Muscle of arm (tissue), 12 donors: ENCODE results near the gene PRDM4. TPM values are rescaled to one million over a fixed set of nuclear protein-coding genes. Genes with fewer than 3 reads are reported as not detected.
A peak's percentile ranks its signal among the peaks of the same experiment; 100 is the strongest.
"Not testable (repeated sequence)": the region's sequence is repeated elsewhere in the genome, so short reads cannot be mapped to it uniquely, and the experiment has no call there.

ENCODE experiments used
- DNase-seq: peaks from one replicate; pipeline ENCODE4 v3.0.0-alpha.2; 2013
- polyA plus RNA-seq, 12 donors: library from polyadenylated mRNA; unstranded; fragments of 120-200 nt; gene quantifications; one replicate each; pipeline ENCODE4 v1.2.1, GENCODE V29; 2013; ENCODE audit not compliant: insufficient read length in 12 of 12

Gene PRDM4
- polyA plus RNA-seq, 12 donors, result 16.2 to 25.8 (median 19.2) TPM; not detected in 1

DNA sequence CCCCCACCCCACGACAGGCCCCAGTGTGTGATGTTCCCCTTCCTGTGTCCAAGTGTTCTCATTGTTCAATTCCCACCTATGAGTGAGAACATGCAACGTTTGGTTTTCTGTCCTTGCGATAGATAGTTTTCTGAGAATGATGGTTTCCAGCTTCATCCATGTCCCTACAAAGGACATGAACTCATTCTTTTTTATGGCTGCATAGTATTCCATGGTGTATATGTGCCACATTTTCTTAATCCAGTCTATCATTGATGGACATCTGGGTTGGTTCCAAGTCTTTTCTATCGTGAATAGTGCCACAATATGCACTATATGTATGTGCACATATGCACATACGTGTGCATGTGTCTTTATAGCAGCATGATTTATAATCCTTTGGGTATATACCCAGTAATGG, 55.4 kb downstream of the PRDM4 start:
- not testable (repeated sequence) for DNase-seq

DNA sequence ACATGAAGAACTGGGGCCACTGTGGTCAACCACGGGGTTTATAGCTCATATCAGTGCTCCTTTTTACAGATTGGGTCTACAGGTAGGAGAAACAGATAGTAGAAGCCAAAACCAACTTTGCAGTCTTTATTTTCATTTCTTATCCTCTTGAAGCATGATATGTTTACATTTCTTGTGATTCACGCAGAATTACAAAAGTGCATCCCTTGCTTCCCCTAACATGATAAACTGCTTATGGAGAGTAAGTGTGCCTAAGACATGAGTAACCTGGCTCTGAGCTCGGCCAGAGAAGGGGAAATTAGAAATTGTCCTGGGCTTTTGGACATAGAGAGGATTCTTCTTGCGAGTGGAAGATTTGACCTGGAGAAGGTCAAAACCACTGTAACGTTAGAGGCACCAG, 56.9 kb downstream of the PRDM4 start:
- DNase-seq, result no peak

- no peak for DNase-seq
Measured at GRCh38 chr12:107702106-107702505, 58.8 kb downstream of the PRDM4 start.

- not testable (repeated sequence) for DNase-seq
Measured at GRCh38 chr12:107695772-107696171, 65.2 kb downstream of the PRDM4 start.

GRCh38 chr12:107685360-107686248, 75.3 kb downstream of the PRDM4 start, which contains the start of gene PWP1:
PWP1 (plus strand) TSS chr12:107685799; CDS start chr12:107685900, 101 bp downstream.
- peak; percentile 98 for DNase-seq

DNA sequence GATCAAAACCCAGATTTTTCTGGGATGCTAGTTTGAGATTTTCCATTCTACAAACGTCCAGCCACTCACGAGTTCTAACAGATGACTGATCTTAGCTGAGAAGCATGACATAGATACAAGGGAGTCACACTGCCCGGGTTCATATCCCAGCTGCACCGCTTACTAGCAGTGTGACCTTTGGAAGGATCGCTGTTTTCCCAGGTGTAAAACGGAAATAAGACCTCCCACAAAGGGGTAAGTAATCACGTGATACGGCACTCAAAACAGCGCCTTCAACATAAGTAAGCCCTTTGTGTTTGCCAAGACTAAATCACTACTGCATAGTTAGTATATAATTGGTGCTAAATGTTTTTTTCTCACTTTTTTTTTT, 76.0 kb downstream of the PRDM4 start:
- peak; percentile 59 for DNase-seq

DNA sequence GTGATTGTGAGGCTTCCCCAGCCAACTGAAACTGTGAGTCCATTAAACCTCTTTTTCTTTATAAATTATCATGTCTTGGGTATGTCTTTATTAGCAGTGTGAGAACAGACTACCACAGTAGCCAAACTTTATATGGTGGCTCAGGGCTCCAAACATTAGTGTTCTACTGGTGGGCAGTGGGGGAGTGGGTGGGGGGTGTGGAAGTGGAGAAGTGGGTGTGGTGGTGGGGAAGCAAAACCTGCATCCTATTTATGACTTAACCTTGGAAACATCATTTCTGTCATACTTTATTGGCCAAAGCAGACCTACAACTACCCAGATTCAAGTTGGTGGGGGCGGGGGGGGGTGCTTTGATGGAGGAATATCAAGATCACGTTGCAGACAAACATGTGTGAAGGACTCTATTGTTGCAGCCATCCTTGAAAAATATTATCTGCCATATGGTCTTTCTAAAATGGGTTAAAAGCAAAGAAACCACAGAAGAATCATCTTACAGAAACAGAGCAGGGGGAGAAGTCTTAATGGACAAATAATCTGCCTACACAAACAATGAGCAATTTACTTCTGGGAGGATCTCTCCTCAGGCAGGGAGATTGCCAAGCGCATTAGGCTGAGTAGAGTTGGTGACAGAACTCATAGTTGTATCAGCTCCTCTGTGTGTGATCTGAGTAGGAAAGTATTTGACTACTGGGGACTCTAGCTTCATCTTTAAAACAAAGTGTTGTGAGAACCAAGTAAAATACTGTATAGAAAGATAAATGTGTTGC, 76.7 kb downstream of the PRDM4 start:
- DNase-seq, result peak; percentile 24

Other genes with a start within 250 kb of the PRDM4 start
- gene PWP1, start 75.3 kb downstream of the PRDM4 start, polyA plus RNA-seq, result 10 to 100 TPM in 11 of 12 donors, not detected in 1; 23.1 to 61.7 (median 37.2) TPM
- 1 to 10 TPM in 2 of 12 donors, under 1 TPM in 1, not detected in 9; 0.58 to 4.8 (median 2.5) TPM for gene ASCL4, start 13.6 kb upstream of the PRDM4 start, polyA plus RNA-seq